ENCODE data around the gene ADCY2.

Gene ADCY2

GRCh38 chr5:7395947-7396712 is at the start of gene ADCY2:
ADCY2 (plus strand) TSS chr5:7396138; CDS start chr5:7396297, 159 bp downstream.
- DNase-seq (ENCODE audit: low read depth, low spot score): peak; percentile 43

- no peak for DNase-seq (ENCODE audit: low read depth, low spot score)
Observed at GRCh38 chr5:7347377-7347776, 48.6 kb upstream of the ADCY2 start.

GRCh38 chr5:7348168-7348854 is 47.6 kb upstream of the ADCY2 start:
- no peak for DNase-seq (ENCODE audit: low read depth, low spot score)

GRCh38 chr5:7361593-7361992 is 34.3 kb upstream of the ADCY2 start:
- DNase-seq (ENCODE audit: low read depth, low spot score): no peak

GRCh38 chr5:7363067-7363677 is 32.8 kb upstream of the ADCY2 start:
- DNase-seq (ENCODE audit: low read depth, low spot score): no peak

GRCh38 chr5:7364226-7364875 is 31.6 kb upstream of the ADCY2 start:
- no peak for DNase-seq (ENCODE audit: low read depth, low spot score)

- DNase-seq (ENCODE audit: low read depth, low spot score): no peak
Observed at GRCh38 chr5:7367780-7368179, 28.2 kb upstream of the ADCY2 start.

GRCh38 chr5:7372399-7372798 is 23.5 kb upstream of the ADCY2 start:
- no peak for DNase-seq (ENCODE audit: low read depth, low spot score)

GRCh38 chr5:7374186-7374585 is 21.8 kb upstream of the ADCY2 start:
- DNase-seq (ENCODE audit: low read depth, low spot score): no peak

GRCh38 chr5:7375457-7375856 is 20.5 kb upstream of the ADCY2 start:
- no peak for DNase-seq (ENCODE audit: low read depth, low spot score)

GRCh38 chr5:7376871-7377270 is 19.1 kb upstream of the ADCY2 start:
- DNase-seq (ENCODE audit: low read depth, low spot score): no peak

GRCh38 chr5:7377761-7378160 is 18.2 kb upstream of the ADCY2 start:
- no peak for DNase-seq (ENCODE audit: low read depth, low spot score)

- no peak for DNase-seq (ENCODE audit: low read depth, low spot score)
Observed at GRCh38 chr5:7382588-7382987, 13.3 kb upstream of the ADCY2 start.

- no peak for DNase-seq (ENCODE audit: low read depth, low spot score)
Observed at GRCh38 chr5:7385681-7386080, 10.3 kb upstream of the ADCY2 start.

- DNase-seq (ENCODE audit: low read depth, low spot score): no peak
Observed at GRCh38 chr5:7388553-7388952, 7.4 kb upstream of the ADCY2 start.

GRCh38 chr5:7391215-7391614 is 4.7 kb upstream of the ADCY2 start:
- no peak for DNase-seq (ENCODE audit: low read depth, low spot score)

GRCh38 chr5:7391814-7392692 is 3.9 kb upstream of the ADCY2 start:
- DNase-seq (ENCODE audit: low read depth, low spot score): peak; percentile 73

- DNase-seq (ENCODE audit: low read depth, low spot score): no peak
Observed at GRCh38 chr5:7392693-7393024, 3.3 kb upstream of the ADCY2 start.

GRCh38 chr5:7393921-7394799 is 1.8 kb upstream of the ADCY2 start:
- no peak for DNase-seq (ENCODE audit: low read depth, low spot score)

GRCh38 chr5:7394889-7395431 is 978 bp upstream of the ADCY2 start:
- DNase-seq (ENCODE audit: low read depth, low spot score): peak; percentile 47
